ENCODE data around the gene INSC. TPM values are rescaled to one million over a fixed set of nuclear protein-coding genes. Genes with fewer than 3 reads are reported as not detected.

The INSC gene
- total and polyA plus RNA-seq, 2 experiments from 2014 or later: 0.10 TPM; not detected in 1

GRCh38 chr11:15293975-15294620, 179.4 kb downstream of the INSC start:
- Histone ChIP-seq H3K27ac (no peak overlapping the region), H3K27me3 (no peaks in the 10 kb centered on the region), H3K36me3 (replicated peaks; ENCODE audit: insufficient read depth, low read depth) (no peaks in the 10 kb centered on the region), H4K20me1 (ENCODE audit: insufficient read depth, poor library complexity, severe bottlenecking) (no peaks in the 10 kb centered on the region), H3K4me3 (no peak overlapping the region), H2AFZ (no peak overlapping the region), H3K79me2 (no peaks in the 10 kb centered on the region), H3K4me1 (ENCODE audit: insufficient read depth) (no peaks in the 10 kb centered on the region), H3K9me2 (replicated peaks; ENCODE audit: insufficient read depth) (no peaks in the 10 kb centered on the region), H3K9me3 (ENCODE audit: low read depth) (no peaks in the 10 kb centered on the region), H3K4me2 (no peak overlapping the region)
- DNase-seq (ENCODE audit: low spot score): no peak
- WGBS (ENCODE audit: low lambda C conversion rate, missing lambda C conversion rate): 76% methylated on average over 1 of the region's 1 CpG
- TF ChIP-seq, protein P1, sequence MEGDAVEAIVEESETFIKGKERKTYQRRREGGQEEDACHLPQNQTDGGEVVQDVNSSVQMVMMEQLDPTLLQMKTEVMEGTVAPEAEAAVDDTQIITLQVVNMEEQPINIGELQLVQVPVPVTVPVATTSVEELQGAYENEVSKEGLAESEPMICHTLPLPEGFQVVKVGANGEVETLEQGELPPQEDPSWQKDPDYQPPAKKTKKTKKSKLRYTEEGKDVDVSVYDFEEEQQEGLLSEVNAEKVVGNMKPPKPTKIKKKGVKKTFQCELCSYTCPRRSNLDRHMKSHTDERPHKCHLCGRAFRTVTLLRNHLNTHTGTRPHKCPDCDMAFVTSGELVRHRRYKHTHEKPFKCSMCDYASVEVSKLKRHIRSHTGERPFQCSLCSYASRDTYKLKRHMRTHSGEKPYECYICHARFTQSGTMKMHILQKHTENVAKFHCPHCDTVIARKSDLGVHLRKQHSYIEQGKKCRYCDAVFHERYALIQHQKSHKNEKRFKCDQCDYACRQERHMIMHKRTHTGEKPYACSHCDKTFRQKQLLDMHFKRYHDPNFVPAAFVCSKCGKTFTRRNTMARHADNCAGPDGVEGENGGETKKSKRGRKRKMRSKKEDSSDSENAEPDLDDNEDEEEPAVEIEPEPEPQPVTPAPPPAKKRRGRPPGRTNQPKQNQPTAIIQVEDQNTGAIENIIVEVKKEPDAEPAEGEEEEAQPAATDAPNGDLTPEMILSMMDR (IDR thresholded peaks at IDR 0.05; ENCODE audit: poor library complexity): no peak
- TF ChIP-seq EZH2 (IDR thresholded peaks at IDR 0.05; ENCODE audit: borderline replicate concordance) (no peak), EZH2phosphoT487 (IDR thresholded peaks at IDR 0.05; ENCODE audit: low read depth, severe bottlenecking, unreplicated experiment) (no peak)

GRCh38 chr11:15295695-15296094, 181.0 kb downstream of the INSC start:
- no peaks in the 10 kb centered on the region for H3K79me2 ChIP-seq
- H3K4me1 ChIP-seq (ENCODE audit: insufficient read depth): no peaks in the 10 kb centered on the region
- no peak overlapping the region for H3K4me3 ChIP-seq
- no peaks in the 10 kb centered on the region for H4K20me1 ChIP-seq (ENCODE audit: insufficient read depth, poor library complexity, severe bottlenecking)
- H3K9me2 ChIP-seq (replicated peaks; ENCODE audit: insufficient read depth): no peaks in the 10 kb centered on the region
- no peak for TF ChIP-seq EZH2phosphoT487 (IDR thresholded peaks at IDR 0.05; ENCODE audit: low read depth, severe bottlenecking, unreplicated experiment)
- TF ChIP-seq EZH2 (IDR thresholded peaks at IDR 0.05; ENCODE audit: borderline replicate concordance): no peak
- TF ChIP-seq, protein P1 (IDR thresholded peaks at IDR 0.05; ENCODE audit: poor library complexity): no peak
- H3K9me3 ChIP-seq (ENCODE audit: low read depth): no peaks in the 10 kb centered on the region
- 29% methylated on average over 1 of the region's 1 CpG for WGBS (ENCODE audit: low lambda C conversion rate, missing lambda C conversion rate)
- no peaks in the 10 kb centered on the region for H3K27me3 ChIP-seq
- H2AFZ ChIP-seq: no peak overlapping the region
- H3K36me3 ChIP-seq (replicated peaks; ENCODE audit: insufficient read depth, low read depth): no peaks in the 10 kb centered on the region
- H3K27ac ChIP-seq: no peak overlapping the region
- H3K4me2 ChIP-seq: no peak overlapping the region
- no peak for DNase-seq (ENCODE audit: low spot score)

Other genes with a start within 250 kb of the INSC start
- gene CYP2R1, start 222.7 kb upstream of the INSC start, total RNA-seq: 18.1 and 25.6 TPM in 2 replicates
- gene CYP2R1, start 222.7 kb upstream of the INSC start, polyA plus RNA-seq: 15.6 and 20.4 TPM in 2 replicates
- 0.56 TPM in 1 of 2 replicates, not detected in the other for gene CALCA, start 142.6 kb upstream of the INSC start, total RNA-seq
- gene CALCA, start 142.6 kb upstream of the INSC start, polyA plus RNA-seq: not detected in 2 replicates
- 0.50 and 0.72 TPM in 2 replicates for gene CALCB, start 41.3 kb upstream of the INSC start, total RNA-seq
- gene CALCB, start 41.3 kb upstream of the INSC start, polyA plus RNA-seq: 0.13 and 1.7 TPM in 2 replicates